Thymus (tissue), 11 donors: ENCODE results near the gene GRIN2D. TPM values are rescaled to one million over a fixed set of nuclear protein-coding genes. Genes with fewer than 3 reads are reported as not detected.
A peak's percentile ranks its signal among the peaks of the same experiment; 100 is the strongest.

ENCODE experiments used
- DNase-seq, 9 donors: peaks; one replicate each; pipeline ENCODE4 v3.0.0-alpha.2; 2013; ENCODE audit warnings: low spot score in 9 of 9, low read depth in 6 of 9, missing footprints in 1 of 9
- H3K27ac ChIP-seq, 2 donors: one replicate each; pipeline ENCODE4 v1.5.1; 2013; ENCODE audit warnings: control low read depth in 1 of 2, low read depth in 1 of 2, low read length in 1 of 2, mild to moderate bottlenecking in 1 of 2, moderate library complexity in 1 of 2
- H3K27me3 ChIP-seq, 2 donors: one replicate each; pipeline ENCODE4 v1.5.1; 2013; ENCODE audit warnings: low read length in 1 of 2; ENCODE audit not compliant: control insufficient read depth in 2 of 2, insufficient read depth in 1 of 2
- H3K36me3 ChIP-seq, 2 donors: one replicate each; pipeline ENCODE4 v1.5.1; 2013; ENCODE audit warnings: low read length in 1 of 2, mild to moderate bottlenecking in 1 of 2, moderate library complexity in 1 of 2; ENCODE audit not compliant: control insufficient read depth in 2 of 2, insufficient read depth in 2 of 2
- H3K4me1 ChIP-seq, 2 donors: one replicate each; pipeline ENCODE4 v1.5.1; 2013; ENCODE audit warnings: low read length in 2 of 2; ENCODE audit not compliant: control insufficient read depth in 2 of 2, insufficient read depth in 2 of 2
- H3K4me3 ChIP-seq, 2 donors: one replicate each; pipeline ENCODE4 v1.5.1; 2013; ENCODE audit warnings: low read length in 2 of 2, control low read depth in 1 of 2, mild to moderate bottlenecking in 1 of 2
- H3K9me3 ChIP-seq, 2 donors: one replicate each; pipeline ENCODE4 v1.5.1; 2013; ENCODE audit warnings: low read length in 1 of 2, mild to moderate bottlenecking in 1 of 2; ENCODE audit not compliant: control insufficient read depth in 2 of 2, insufficient read depth in 1 of 2
- WGBS: extraction: QIAGEN DNeasy Blood & Tissue Kit; methylation state at CpG from one replicate; pipeline ENCODE4 v1.1.7; 2013; 5-methylcytosine and 5-hydroxymethylcytosine counted together
- polyA plus RNA-seq: library from polyadenylated mRNA; stranded (reverse); fragments of 200-250 nt; gene quantifications from one replicate; pipeline ENCODE4 v1.2.3, GENCODE V29; 2013
- total RNA-seq: library from RNA; stranded (reverse); fragments of 120-200 nt; gene quantifications from one replicate; pipeline ENCODE4 v1.2.4, GENCODE V29; 2013
- donor health status: healthy.

Gene GRIN2D
- total and polyA plus RNA-seq, 2 donors: 0.05 to 0.07 TPM

- H3K4me3 ChIP-seq: peak overlapping the region in 1 of 2 donors; percentile 62
- peaks cover 6 to 25% of the 10 kb centered on the region in 2 donors for H3K4me1 ChIP-seq
- no peaks in the 10 kb centered on the region for H3K36me3 ChIP-seq
- 7% methylated on average over 104 of the region's 104 CpGs for whole genome bisulfite sequencing
- peaks cover 1 to 5% of the 10 kb centered on the region in 2 donors for H3K9me3 ChIP-seq
- H3K27me3 ChIP-seq: peaks cover 56 to 66% of the 10 kb centered on the region in 2 donors
- peak in 7 of 9 donors; percentile 44 to 81 (median 58) for DNase-seq
- no peak overlapping the region for H3K27ac ChIP-seq
These were observed 5.1 kb downstream of the GRIN2D start for GRCh38 chr19:48398375-48399235.

GRCh38 chr19:48400018-48400742, 6.7 kb downstream of the GRIN2D start:
- Histone ChIP-seq H3K27me3 (peaks cover 40 to 52% of the 10 kb centered on the region in 2 donors), H3K4me3 (no peak overlapping the region), H3K27ac (no peak overlapping the region), H3K9me3 (peaks cover 1 to 5% of the 10 kb centered on the region in 2 donors), H3K4me1 (peaks cover 6 to 14% of the 10 kb centered on the region in 2 donors), H3K36me3 (no peaks in the 10 kb centered on the region)
- DNase-seq: no peak
- 67% methylated on average over 14 of the region's 14 CpGs for WGBS

DNA sequence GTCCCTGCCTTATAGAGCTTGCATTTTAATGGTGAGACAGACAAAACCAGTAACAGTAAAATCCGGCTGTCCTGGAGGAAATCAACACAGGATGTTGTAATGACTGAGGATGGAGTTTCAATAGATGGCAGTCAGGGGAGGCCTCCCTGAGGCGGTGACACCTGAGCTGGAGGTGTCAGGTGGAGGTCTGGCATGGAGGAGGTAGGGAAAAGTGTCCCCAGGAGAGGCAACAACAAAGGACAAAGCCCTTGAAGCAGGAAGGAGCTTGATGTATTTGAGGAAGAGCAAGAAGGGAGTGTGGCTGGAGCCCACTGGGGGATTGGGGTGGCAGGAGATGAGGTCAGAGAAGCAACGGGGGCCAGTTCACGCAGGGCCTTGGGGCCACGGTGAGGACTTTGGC, 7.8 kb downstream of the GRIN2D start:
- Histone ChIP-seq H3K4me3 (no peak overlapping the region), H3K9me3 (peaks cover 1 to 5% of the 10 kb centered on the region in 2 donors), H3K36me3 (no peaks in the 10 kb centered on the region), H3K27me3 (peaks cover 29 to 46% of the 10 kb centered on the region in 2 donors), H3K27ac (no peak overlapping the region), H3K4me1 (peaks cover 6 to 14% of the 10 kb centered on the region in 2 donors)
- WGBS: 91% methylated on average over 5 of the region's 5 CpGs
- DNase-seq: no peak

GRCh38 chr19:48403606-48404005, 10.1 kb downstream of the GRIN2D start:
- 43% methylated on average over 3 of the region's 3 CpGs for WGBS
- H3K27ac ChIP-seq: no peak overlapping the region
- no peaks in the 10 kb centered on the region for H3K36me3 ChIP-seq
- DNase-seq: peak in 7 of 9 donors; percentile 29 to 69 (median 48)
- H3K27me3 ChIP-seq: peaks cover 7 to 37% of the 10 kb centered on the region in 2 donors
- peaks cover 0 to 3% of the 10 kb centered on the region in 2 donors for H3K4me1 ChIP-seq
- H3K9me3 ChIP-seq: peaks cover 1 to 5% of the 10 kb centered on the region in 2 donors
- H3K4me3 ChIP-seq: no peak overlapping the region

GRCh38 chr19:48405010-48405659, 11.7 kb downstream of the GRIN2D start:
- no peak overlapping the region for H3K27ac ChIP-seq
- H3K9me3 ChIP-seq: no peaks in the 10 kb centered on the region
- H3K36me3 ChIP-seq: no peaks in the 10 kb centered on the region
- H3K4me1 ChIP-seq: peaks cover 0 to 3% of the 10 kb centered on the region in 2 donors
- peaks cover 0 to 23% of the 10 kb centered on the region in 2 donors for H3K27me3 ChIP-seq
- no peak for DNase-seq
- no peak overlapping the region for H3K4me3 ChIP-seq
- 93% methylated on average over 27 of the region's 27 CpGs for WGBS

DNA sequence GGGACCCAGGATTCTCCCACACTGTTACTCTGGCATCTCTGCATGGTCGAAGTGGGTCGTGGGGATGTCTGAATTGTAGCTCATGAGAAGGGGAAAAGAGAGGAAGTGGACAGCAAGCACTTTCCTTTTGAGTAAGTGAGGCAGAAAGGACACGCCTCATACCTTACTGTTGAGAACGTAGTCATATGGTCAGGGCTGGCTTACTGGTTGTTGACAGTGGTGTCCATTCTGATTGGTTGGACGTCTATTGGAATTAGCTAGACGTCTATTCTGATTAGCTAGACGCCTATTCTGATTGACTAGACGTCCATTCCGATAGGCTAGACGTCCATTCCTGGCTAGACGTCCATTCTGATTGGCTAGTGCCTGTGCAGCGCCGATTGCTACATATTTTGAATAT, 12.4 kb downstream of the GRIN2D start:
- 85% methylated on average over 13 of the region's 13 CpGs for WGBS
- H3K4me1 ChIP-seq: peaks cover 0 to 3% of the 10 kb centered on the region in 2 donors
- no peak for DNase-seq

GRCh38 chr19:48413879-48414587, 20.6 kb downstream of the GRIN2D start:
- H3K4me3 ChIP-seq: no peak overlapping the region
- no peak for DNase-seq

More for the DNA sequence above, 12.4 kb downstream of the GRIN2D start:
- H3K27me3 ChIP-seq: peaks cover 0 to 20% of the 10 kb centered on the region in 2 donors
- no peaks in the 10 kb centered on the region for H3K9me3 ChIP-seq
- H3K4me3 ChIP-seq: no peak overlapping the region
- H3K27ac ChIP-seq: no peak overlapping the region
- no peaks in the 10 kb centered on the region for H3K36me3 ChIP-seq

GRCh38 chr19:48415395-48415794, 21.9 kb downstream of the GRIN2D start:
- Histone ChIP-seq H3K4me1 (peaks cover 0 to 13% of the 10 kb centered on the region in 2 donors), H3K27me3 (peaks cover 10 to 46% of the 10 kb centered on the region in 2 donors), H3K4me3 (no peak overlapping the region), H3K36me3 (no peaks in the 10 kb centered on the region), H3K27ac (no peak overlapping the region), H3K9me3 (peaks cover 0 to 2% of the 10 kb centered on the region in 2 donors)
- 10% methylated on average over 14 of the region's 14 CpGs for WGBS
- DNase-seq: peak in 4 of 9 donors; percentile 19 to 55 (median 50)

More at GRCh38 chr19:48413879-48414587, 20.6 kb downstream of the GRIN2D start:
- 70% methylated on average over 24 of the region's 24 CpGs for WGBS
- Histone ChIP-seq H3K4me1 (peaks cover 0 to 9% of the 10 kb centered on the region in 2 donors), H3K36me3 (no peaks in the 10 kb centered on the region), H3K27me3 (peaks cover 10 to 46% of the 10 kb centered on the region in 2 donors), H3K9me3 (peaks cover 0 to 2% of the 10 kb centered on the region in 2 donors), H3K27ac (no peak overlapping the region)
